OCI-LY7 (cell line): Measurements from ENCODE around the gene SELENOI.

Source experiments
- CTCF ChIP-seq: fragments of 200-600 bp; sonication (generic); conservative IDR thresholded peaks from 2 replicates; pipeline ENCODE4 v1.5.1; 2014; ENCODE audit warnings: mild to moderate bottlenecking, antibody characterized with exemption, low read length, moderate library complexity, mixed read lengths
- EZH2phosphoT487 ChIP-seq: fragments of 200-600 bp; sonication (generic); IDR thresholded peaks from 2 replicates; pipeline ENCODE4 v1.6.1; 2018; ENCODE audit warnings: low read depth, borderline replicate concordance, mild to moderate bottlenecking, mixed run types, antibody characterized with exemption, low read length, moderate library complexity, mixed read lengths

DNA sequence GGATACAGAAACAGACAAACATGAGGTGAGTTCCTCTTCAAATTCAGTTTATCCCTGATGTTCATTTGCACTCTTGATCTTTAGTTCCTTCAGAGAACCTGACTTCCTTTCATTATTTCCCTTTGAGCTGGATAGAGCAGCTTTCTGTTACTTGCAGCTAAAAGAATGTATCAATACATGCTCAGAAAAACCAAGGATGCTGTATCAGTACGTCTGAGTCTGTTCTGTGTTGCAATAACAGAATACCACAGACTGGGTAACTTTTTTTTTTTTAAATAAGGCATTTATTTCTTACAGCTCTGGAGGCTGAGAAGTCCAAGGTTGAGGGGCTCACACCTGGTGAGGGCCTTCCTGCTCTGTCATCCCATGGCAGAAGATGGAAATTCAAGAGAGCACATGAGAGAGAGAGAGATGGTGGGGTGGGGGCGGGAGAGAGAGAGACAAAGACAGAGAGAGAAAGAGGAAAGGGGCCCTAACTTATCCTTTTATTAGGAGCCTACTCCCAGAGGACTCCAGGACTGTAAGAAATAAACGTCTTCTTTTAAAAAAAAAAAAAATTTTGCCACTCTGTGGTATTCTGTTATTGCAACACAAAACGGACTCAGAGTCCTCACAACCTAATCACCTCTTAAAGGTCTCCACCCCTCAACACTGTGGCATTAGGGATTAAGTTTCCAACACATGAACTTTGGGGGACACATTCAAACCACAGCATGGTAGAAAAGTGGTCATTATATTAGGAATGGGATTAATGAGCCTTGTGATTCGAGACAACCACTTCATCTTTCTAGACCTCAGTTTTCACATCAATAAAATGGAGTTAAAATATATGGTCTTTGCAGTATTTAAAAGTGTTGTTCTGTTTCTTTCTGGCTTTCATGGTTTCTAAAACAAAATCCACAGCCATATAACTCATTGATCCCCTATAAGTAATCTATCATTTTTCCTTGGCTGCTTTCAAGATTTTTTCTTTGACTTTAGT is 18.4 kb upstream of the SELENOI start:
- no peak for TF ChIP-seq CTCF
- no peak for TF ChIP-seq EZH2phosphoT487
